OCI-LY1 (cell line): ENCODE measurements around the gene ZDHHC11B.
"Not testable (repeated sequence)": the region's sequence is repeated elsewhere in the genome, so short reads cannot be mapped to it uniquely, and the experiment has no call there.

Experiments used
- H2AFZ ChIP-seq: fragments of 200-600 bp; sonication (generic), shearing (Covaris generic); 2 replicates; pipeline ENCODE4 v1.6.0; 2014; ENCODE audit warnings: antibody characterized with exemption, mild to moderate bottlenecking, low read length
- H3F3A ChIP-seq: fragments of 200-600 bp; sonication (generic), shearing (Covaris generic); 2 replicates; pipeline ENCODE4 v1.6.0; 2014; ENCODE audit warnings: mild to moderate bottlenecking, antibody characterized with exemption, low read length, moderate library complexity; ENCODE audit not compliant: insufficient read depth
- H3K27ac ChIP-seq: fragments of 200-600 bp; sonication (generic); 2 replicates; pipeline ENCODE4 v1.5.1; 2014; ENCODE audit warnings: low read length, mixed run types, mild to moderate bottlenecking, low read depth; ENCODE audit not compliant: poor library complexity, severe bottlenecking
- H3K27me3 ChIP-seq: fragments of 200-600 bp; sonication (generic); 2 replicates; pipeline ENCODE4 v1.6.0; 2014; ENCODE audit warnings: antibody characterized with exemption, mild to moderate bottlenecking, low read length, moderate library complexity; ENCODE audit not compliant: insufficient read depth
- H3K36me3 ChIP-seq: fragments of 200-600 bp; sonication (generic); 2 replicates; pipeline ENCODE4 v1.6.1; 2014; ENCODE audit warnings: mild to moderate bottlenecking, antibody characterized with exemption, low read length, moderate library complexity, mixed read lengths; ENCODE audit not compliant: insufficient read depth
- H3K4me1 ChIP-seq: fragments of 200-600 bp; sonication (generic); 2 replicates; pipeline ENCODE4 v1.5.1; 2014; ENCODE audit warnings: mild to moderate bottlenecking, low read length, moderate library complexity; ENCODE audit not compliant: insufficient read depth, severe bottlenecking
- H3K4me2 ChIP-seq: fragments of 200-600 bp; sonication (generic), shearing (Covaris generic); 2 replicates; pipeline ENCODE4 v1.6.1; 2014; ENCODE audit warnings: low read length
- H3K4me3 ChIP-seq: fragments of 200-600 bp; sonication (generic); 2 replicates; pipeline ENCODE4 v1.5.1; 2014; ENCODE audit warnings: low read length, low read depth, mild to moderate bottlenecking, mixed read lengths; ENCODE audit not compliant: poor library complexity, severe bottlenecking
- H3K79me2 ChIP-seq: fragments of 200-600 bp; shearing (Covaris generic); 2 replicates; pipeline ENCODE4 v1.6.1; 2016; ENCODE audit warnings: mixed run types, low read length, mixed read lengths; ENCODE audit not compliant: insufficient read depth
- H3K9ac ChIP-seq: fragments of 200-600 bp; sonication (generic), shearing (Covaris generic); 2 replicates; pipeline ENCODE4 v1.6.1; 2014; ENCODE audit warnings: mild to moderate bottlenecking, low read length, mixed read lengths
- H3K9me2 ChIP-seq: fragments of 200-600 bp; sonication (generic), shearing (Covaris generic); 2 replicates; pipeline ENCODE4 v1.6.1; 2014; ENCODE audit warnings: low read depth, mild to moderate bottlenecking, low read length, mixed read lengths
- H3K9me3 ChIP-seq: fragments of 200-600 bp; shearing (Covaris generic); 2 replicates; pipeline ENCODE4 v1.6.1; 2014; ENCODE audit warnings: low read length, mixed read lengths
- H4K20me1 ChIP-seq: fragments of 200-600 bp; sonication (generic), shearing (Covaris generic); 2 replicates; pipeline ENCODE4 v1.6.0; 2016; ENCODE audit warnings: mild to moderate bottlenecking, low read length; ENCODE audit not compliant: insufficient read depth

ZDHHC11B gene

GRCh38 chr5:715636-716035 is 68.9 kb downstream of the ZDHHC11B start:
- H2AFZ ChIP-seq, H3K4me1 ChIP-seq, H3K36me3 ChIP-seq, H3K27ac ChIP-seq, H3K4me2 ChIP-seq, H3K79me2 ChIP-seq, H3K4me3 ChIP-seq, H4K20me1 ChIP-seq, H3K27me3 ChIP-seq, H3F3A ChIP-seq, H3K9me3 ChIP-seq, H3K9ac ChIP-seq, H3K9me2 ChIP-seq: not testable (repeated sequence)

GRCh38 chr5:714215-715118 is 70.1 kb downstream of the ZDHHC11B start:
- H3K79me2 ChIP-seq, H3K9ac ChIP-seq, H3K27me3 ChIP-seq, H4K20me1 ChIP-seq, H3K4me2 ChIP-seq, H3K27ac ChIP-seq, H3K9me2 ChIP-seq, H2AFZ ChIP-seq, H3K4me3 ChIP-seq, H3K4me1 ChIP-seq, H3K36me3 ChIP-seq, H3K9me3 ChIP-seq, H3F3A ChIP-seq: not testable (repeated sequence)

GRCh38 chr5:713686-714085 is 70.8 kb downstream of the ZDHHC11B start:
- H3K27me3 ChIP-seq, H3F3A ChIP-seq, H3K9me3 ChIP-seq, H3K4me2 ChIP-seq, H3K4me3 ChIP-seq, H4K20me1 ChIP-seq, H3K27ac ChIP-seq, H3K36me3 ChIP-seq, H3K9me2 ChIP-seq, H3K4me1 ChIP-seq, H2AFZ ChIP-seq, H3K9ac ChIP-seq, H3K79me2 ChIP-seq: not testable (repeated sequence)

GRCh38 chr5:708848-709517 is 75.5 kb downstream of the ZDHHC11B start:
- H4K20me1 ChIP-seq, H3K36me3 ChIP-seq, H3K27ac ChIP-seq, H3K4me3 ChIP-seq, H3K9me3 ChIP-seq, H3K9me2 ChIP-seq, H3F3A ChIP-seq, H3K4me1 ChIP-seq, H3K9ac ChIP-seq, H3K4me2 ChIP-seq, H3K27me3 ChIP-seq, H3K79me2 ChIP-seq, H2AFZ ChIP-seq: not testable (repeated sequence)

- H3K9me2 ChIP-seq, H3K9me3 ChIP-seq, H3K36me3 ChIP-seq, H3K27me3 ChIP-seq, H3F3A ChIP-seq, H3K4me3 ChIP-seq, H3K4me1 ChIP-seq, H3K4me2 ChIP-seq, H3K9ac ChIP-seq, H4K20me1 ChIP-seq, H3K79me2 ChIP-seq, H2AFZ ChIP-seq, H3K27ac ChIP-seq: not testable (repeated sequence)
These were observed 76.2 kb downstream of the ZDHHC11B start for GRCh38 chr5:708374-708773.

- H3K9ac ChIP-seq, H3K4me3 ChIP-seq, H3K27me3 ChIP-seq, H3K27ac ChIP-seq, H3K4me1 ChIP-seq, H3K9me3 ChIP-seq, H3K79me2 ChIP-seq, H3K4me2 ChIP-seq, H2AFZ ChIP-seq, H3F3A ChIP-seq, H3K9me2 ChIP-seq, H3K36me3 ChIP-seq, H4K20me1 ChIP-seq: not testable (repeated sequence)
These were observed 78.4 kb downstream of the ZDHHC11B start for GRCh38 chr5:706127-706526.

GRCh38 chr5:696753-697702 is 87.5 kb downstream of the ZDHHC11B start:
- H3K4me3 ChIP-seq, H3K4me2 ChIP-seq, H3K9me3 ChIP-seq, H3K36me3 ChIP-seq, H3K9me2 ChIP-seq, H3K9ac ChIP-seq, H3K4me1 ChIP-seq, H3F3A ChIP-seq, H2AFZ ChIP-seq, H3K27me3 ChIP-seq, H3K79me2 ChIP-seq, H3K27ac ChIP-seq, H4K20me1 ChIP-seq: not testable (repeated sequence)
